ENCODE data around the gene SLC6A7.

- TF ChIP-seq, protein P1, sequence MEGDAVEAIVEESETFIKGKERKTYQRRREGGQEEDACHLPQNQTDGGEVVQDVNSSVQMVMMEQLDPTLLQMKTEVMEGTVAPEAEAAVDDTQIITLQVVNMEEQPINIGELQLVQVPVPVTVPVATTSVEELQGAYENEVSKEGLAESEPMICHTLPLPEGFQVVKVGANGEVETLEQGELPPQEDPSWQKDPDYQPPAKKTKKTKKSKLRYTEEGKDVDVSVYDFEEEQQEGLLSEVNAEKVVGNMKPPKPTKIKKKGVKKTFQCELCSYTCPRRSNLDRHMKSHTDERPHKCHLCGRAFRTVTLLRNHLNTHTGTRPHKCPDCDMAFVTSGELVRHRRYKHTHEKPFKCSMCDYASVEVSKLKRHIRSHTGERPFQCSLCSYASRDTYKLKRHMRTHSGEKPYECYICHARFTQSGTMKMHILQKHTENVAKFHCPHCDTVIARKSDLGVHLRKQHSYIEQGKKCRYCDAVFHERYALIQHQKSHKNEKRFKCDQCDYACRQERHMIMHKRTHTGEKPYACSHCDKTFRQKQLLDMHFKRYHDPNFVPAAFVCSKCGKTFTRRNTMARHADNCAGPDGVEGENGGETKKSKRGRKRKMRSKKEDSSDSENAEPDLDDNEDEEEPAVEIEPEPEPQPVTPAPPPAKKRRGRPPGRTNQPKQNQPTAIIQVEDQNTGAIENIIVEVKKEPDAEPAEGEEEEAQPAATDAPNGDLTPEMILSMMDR (IDR thresholded peaks at IDR 0.05): no peak
- TF ChIP-seq POLR2A (IDR thresholded peaks at IDR 0.05): no peak
Observed at GRCh38 chr5:150219861-150220260, 30.0 kb downstream of the SLC6A7 start.

All from gastroesophageal sphincter (tissue), 3 donors.